A673 (cell line): ENCODE data around the gene COL1A1. TPM values are rescaled to one million over a fixed set of nuclear protein-coding genes. Genes with fewer than 3 reads are reported as not detected.

Experiments used
- BruUV-seq: library from RNA; stranded (reverse); fragments of 400-500 nt; replicated peaks from 2 replicates; lab custom pipeline; 2021; lab: Mats Ljungman, UMichigan
- CTCF ChIA-PET: fragments of 300-600 bp; sonication (Branson Sonifier 250); formaldehyde crosslinking; loops from one replicate; lab custom pipeline; 2022; ENCODE audit warnings: antibody characterized with exemption; lab: Charles Lee
- POLR2A ChIA-PET: fragments of 300-600 bp; sonication (Branson Sonifier 250); formaldehyde crosslinking; loops from one replicate; lab custom pipeline; 2022; ENCODE audit warnings: antibody characterized with exemption; ENCODE audit not compliant: low non-redundant PET; lab: Charles Lee
- DNase-seq: peaks from one replicate; pipeline ENCODE4 v3.0.0-alpha.2; 2015; ENCODE audit warnings: low spot score
- H3K27ac ChIP-seq: fragments of 200-600 bp; sonication (generic); 2 replicates; pipeline ENCODE4 v1.5.1; 2016; ENCODE audit warnings: mixed run types, low read depth, mild to moderate bottlenecking, mixed read lengths, antibody characterized with exemption, low read length; ENCODE audit not compliant: poor library complexity, severe bottlenecking
- H3K27me3 ChIP-seq: fragments of 200-600 bp; sonication (generic); replicated peaks from 2 replicates; pipeline ENCODE4 v1.6.1; 2017; ENCODE audit warnings: mixed run types, low read depth, mild to moderate bottlenecking, mixed read lengths, antibody characterized with exemption, low read length; ENCODE audit not compliant: insufficient read depth, poor library complexity
- H3K36me3 ChIP-seq: fragments of 200-600 bp; sonication (generic); 2 replicates; pipeline ENCODE4 v1.6.1; 2016; ENCODE audit warnings: mixed run types, mild to moderate bottlenecking, mixed read lengths, antibody characterized with exemption, low read length; ENCODE audit not compliant: insufficient read depth, poor library complexity, severe bottlenecking
- H3K4me1 ChIP-seq: fragments of 200-600 bp; sonication (generic); 2 replicates; pipeline ENCODE4 v1.6.1; 2017; ENCODE audit warnings: mixed run types, mild to moderate bottlenecking, mixed read lengths, antibody characterized with exemption, low read length; ENCODE audit not compliant: insufficient read depth, poor library complexity, severe bottlenecking
- H3K4me3 ChIP-seq: fragments of 200-600 bp; sonication (generic); 2 replicates; pipeline ENCODE4 v1.5.1; 2016; ENCODE audit warnings: low read depth, mixed run types, mild to moderate bottlenecking, mixed read lengths, low read length; ENCODE audit not compliant: poor library complexity, severe bottlenecking
- H3K9me3 ChIP-seq: fragments of 200-600 bp; sonication (generic); 2 replicates; pipeline ENCODE4 v1.6.1; 2016; ENCODE audit warnings: mixed run types, low read depth, mild to moderate bottlenecking, mixed read lengths, antibody characterized with exemption, low read length; ENCODE audit not compliant: poor library complexity, severe bottlenecking
- EZH2 ChIP-seq: fragments of 200-600 bp; sonication (generic); IDR thresholded peaks from 2 replicates; pipeline ENCODE4 v1.6.1; 2017; ENCODE audit warnings: borderline replicate concordance, low read depth, mild to moderate bottlenecking, mixed read lengths, antibody characterized with exemption, low read length; ENCODE audit not compliant: poor library complexity, severe bottlenecking
- intact Hi-C: fragments of 100-400 bp; cut with micrococcal nuclease; formaldehyde crosslinking; loops from one replicate; pipeline ENCODE4 v1.10.0; 2022; ENCODE audit not compliant: unreplicated experiment
- total RNA-seq: library from RNA; stranded (reverse); gene quantifications from 2 replicates; pipeline ENCODE4 v1.2.3, GENCODE V29; 2021
- TF ChIP-seq, protein P1 (sequence below): fragments of 300-800, 200-600 bp; sonication (generic); conservative IDR thresholded peaks from 2 replicates; pipeline ENCODE4 v1.5.1; 2017; ENCODE audit warnings: low read depth, mild to moderate bottlenecking, antibody characterized with exemption, low read length, moderate library complexity, mixed read lengths

Gene COL1A1
- total RNA-seq, 1 experiment from 2014 or later, result 24.6 TPM

DNA sequence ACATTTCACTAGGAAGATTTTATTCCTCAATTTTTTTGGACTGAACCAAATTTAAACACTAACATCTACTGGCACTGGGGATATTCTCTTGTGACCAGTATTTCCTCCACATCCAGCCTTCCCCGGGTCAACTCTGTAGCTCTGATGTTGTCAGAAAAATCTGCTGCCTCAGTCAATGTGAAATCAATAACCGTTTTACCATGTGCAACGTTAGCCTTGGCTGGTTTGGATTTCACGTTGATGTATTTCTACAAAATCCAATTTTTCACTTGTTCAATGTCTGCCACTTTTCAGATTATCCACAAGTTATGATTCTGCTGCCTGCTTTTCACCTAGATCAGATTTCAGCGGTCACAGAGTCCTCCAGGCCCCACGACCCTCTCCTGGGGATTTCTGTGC, 28.5 kb downstream of the COL1A1 start:
- intact Hi-C loops, result no loop called here
- DNase-seq, result no peak
- Histone ChIP-seq H3K9me3 (no peaks in the 10 kb centered on the region), H3K36me3 (no peaks in the 10 kb centered on the region), H3K4me3 (no peak overlapping the region), H3K27me3 (no peaks in the 10 kb centered on the region), H3K27ac (no peak overlapping the region), H3K4me1 (no peaks in the 10 kb centered on the region)
- BruUV-seq, result no TSS peak
- ChIA-PET CTCF (no interaction called here), POLR2A (interaction anchor here (0.6 kb wide), 1 partner anchor 586 kb away, joined by 7 read pairs; no protein-coding TSS in a partner anchor)
- no peak for TF ChIP-seq EZH2
- TF ChIP-seq, protein P1, sequence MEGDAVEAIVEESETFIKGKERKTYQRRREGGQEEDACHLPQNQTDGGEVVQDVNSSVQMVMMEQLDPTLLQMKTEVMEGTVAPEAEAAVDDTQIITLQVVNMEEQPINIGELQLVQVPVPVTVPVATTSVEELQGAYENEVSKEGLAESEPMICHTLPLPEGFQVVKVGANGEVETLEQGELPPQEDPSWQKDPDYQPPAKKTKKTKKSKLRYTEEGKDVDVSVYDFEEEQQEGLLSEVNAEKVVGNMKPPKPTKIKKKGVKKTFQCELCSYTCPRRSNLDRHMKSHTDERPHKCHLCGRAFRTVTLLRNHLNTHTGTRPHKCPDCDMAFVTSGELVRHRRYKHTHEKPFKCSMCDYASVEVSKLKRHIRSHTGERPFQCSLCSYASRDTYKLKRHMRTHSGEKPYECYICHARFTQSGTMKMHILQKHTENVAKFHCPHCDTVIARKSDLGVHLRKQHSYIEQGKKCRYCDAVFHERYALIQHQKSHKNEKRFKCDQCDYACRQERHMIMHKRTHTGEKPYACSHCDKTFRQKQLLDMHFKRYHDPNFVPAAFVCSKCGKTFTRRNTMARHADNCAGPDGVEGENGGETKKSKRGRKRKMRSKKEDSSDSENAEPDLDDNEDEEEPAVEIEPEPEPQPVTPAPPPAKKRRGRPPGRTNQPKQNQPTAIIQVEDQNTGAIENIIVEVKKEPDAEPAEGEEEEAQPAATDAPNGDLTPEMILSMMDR, result no peak

DNA sequence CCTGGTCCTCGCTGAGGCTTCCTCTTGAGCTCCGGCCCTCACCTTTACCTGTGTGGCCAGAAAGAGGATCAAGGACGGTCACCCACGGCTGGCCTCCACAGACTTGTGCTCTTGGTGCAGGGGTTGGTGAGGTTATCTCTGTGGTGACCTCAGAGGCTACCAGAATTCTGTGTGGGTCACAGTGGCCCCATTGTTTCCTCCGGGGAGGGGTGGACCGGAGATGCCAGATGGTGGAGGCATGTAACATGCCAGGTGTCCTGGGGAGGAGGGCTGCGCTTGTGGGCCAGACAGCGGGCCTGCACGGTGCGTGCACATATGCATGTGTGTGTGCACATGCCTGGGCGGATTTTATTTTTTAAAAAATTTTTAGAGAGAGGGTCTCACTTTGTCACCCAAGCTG, 29.3 kb downstream of the COL1A1 start:
- no TSS peak for BruUV-seq
- ChIA-PET POLR2A (no interaction called here), CTCF (no interaction called here)
- H3K4me1 ChIP-seq, result no peaks in the 10 kb centered on the region
- no peak overlapping the region for H3K4me3 ChIP-seq
- DNase-seq, result no peak
- H3K27me3 ChIP-seq, result no peaks in the 10 kb centered on the region
- no peak overlapping the region for H3K27ac ChIP-seq
- H3K36me3 ChIP-seq, result no peaks in the 10 kb centered on the region
- TF ChIP-seq, protein P1, result no peak
- TF ChIP-seq EZH2, result no peak
- H3K9me3 ChIP-seq, result no peaks in the 10 kb centered on the region
- intact Hi-C loops, result no loop called here

DNA sequence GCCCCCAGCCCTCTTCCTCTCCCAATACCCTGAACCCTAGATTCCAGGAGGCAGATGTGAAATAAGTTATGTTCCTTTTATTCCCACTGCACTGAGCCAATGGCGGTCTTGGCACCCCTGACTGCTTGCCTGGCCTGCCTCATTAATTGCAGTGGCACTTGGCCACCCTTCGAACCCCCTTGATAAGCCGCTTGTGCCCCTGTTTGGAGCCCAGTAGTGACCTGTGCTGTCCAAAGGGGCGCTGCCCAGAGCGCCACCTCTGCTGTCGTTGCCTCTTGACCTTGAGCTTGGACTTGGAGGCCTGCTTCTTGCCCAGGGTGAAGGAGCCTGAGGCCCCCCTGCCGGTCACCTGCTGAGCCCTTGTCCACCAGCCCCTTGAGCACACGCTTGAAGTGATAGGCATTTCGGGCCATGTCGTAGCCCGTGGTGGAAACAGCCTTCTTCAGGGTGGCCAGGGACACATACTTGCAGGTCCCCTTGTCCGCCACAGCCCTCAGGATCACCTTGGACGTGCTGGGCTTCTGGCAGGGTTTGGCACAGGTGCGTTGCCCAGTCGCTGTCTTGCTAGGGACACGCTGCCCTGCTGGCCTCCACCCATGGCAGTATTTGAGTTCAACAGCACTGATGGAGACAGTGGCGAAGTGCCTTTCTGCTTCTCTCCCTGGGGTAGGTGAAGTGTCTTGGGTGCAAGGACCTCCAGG, 29.9 kb downstream of the COL1A1 start:
- H3K9me3 ChIP-seq, result no peaks in the 10 kb centered on the region
- H3K4me3 ChIP-seq, result no peak overlapping the region
- ChIA-PET POLR2A (no interaction called here), CTCF (no interaction called here)
- H3K27ac ChIP-seq, result no peak overlapping the region
- BruUV-seq, result no TSS peak
- H3K27me3 ChIP-seq, result no peaks in the 10 kb centered on the region
- no peak for TF ChIP-seq EZH2
- TF ChIP-seq, protein P1, result no peak
- no peaks in the 10 kb centered on the region for H3K4me1 ChIP-seq
- DNase-seq, result no peak
- no peaks in the 10 kb centered on the region for H3K36me3 ChIP-seq
- intact Hi-C loops, result no loop called here
